Right atrium auricular region (tissue), 2 donors: ENCODE measurements around the gene ETFA. TPM values are rescaled to one million over a fixed set of nuclear protein-coding genes. Genes with fewer than 3 reads are reported as not detected.
A peak's percentile ranks its signal among the peaks of the same experiment; 100 is the strongest.

Experiments
- DNase-seq: peaks from one replicate; pipeline ENCODE4 v3.0.0-alpha.2; 2019; ENCODE audit warnings: low spot score
- H3K27ac ChIP-seq, 2 donors: fragments of 200-600 bp; sonication (generic); 1 replicate in 1 of 2; 2 replicates in 1 of 2; pipeline ENCODE4 v1.5.1; 2016 to 2019
- H3K27me3 ChIP-seq, 2 donors: fragments of 200-600 bp; sonication (generic); one replicate each; pipeline versions ENCODE4 v1.5.1 to v1.6.0; 2017 to 2019
- H3K36me3 ChIP-seq: fragments of 200-600 bp; sonication (generic); one replicate; pipeline ENCODE4 v1.5.1; 2016
- H3K4me1 ChIP-seq, 2 donors: fragments of 200-600 bp; sonication (generic); one replicate each; pipeline versions ENCODE4 v1.5.1 to v1.6.0; 2017 to 2019
- H3K4me3 ChIP-seq, 2 donors: fragments of 200-600 bp; sonication (generic); 1 replicate in 1 of 2; 2 replicates in 1 of 2; pipeline ENCODE4 v1.5.1; 2017 to 2019; ENCODE audit warnings: mild to moderate bottlenecking in 1 of 2, moderate library complexity in 1 of 2
- H3K9me3 ChIP-seq, 2 donors: fragments of 200-600 bp; sonication (generic); one replicate each; pipeline ENCODE4 v1.5.1; 2019
- total RNA-seq, 2 donors: library from RNA; depleted of rRNA; stranded (reverse); fragments of >200 nt; gene quantifications; one replicate each; pipeline ENCODE4 v1.1.0, GENCODE V29; 2016
- TF ChIP-seq, protein P1 (sequence below), 2 donors: fragments of 200-600 bp; sonication (generic); IDR thresholded peaks; one replicate each; pipeline ENCODE4 v1.5.1; 2019; ENCODE audit warnings: antibody characterized with exemption in 2 of 2

ETFA gene
- total RNA-seq, 2 donors from 2014 or later: 109 to 186 TPM

DNA sequence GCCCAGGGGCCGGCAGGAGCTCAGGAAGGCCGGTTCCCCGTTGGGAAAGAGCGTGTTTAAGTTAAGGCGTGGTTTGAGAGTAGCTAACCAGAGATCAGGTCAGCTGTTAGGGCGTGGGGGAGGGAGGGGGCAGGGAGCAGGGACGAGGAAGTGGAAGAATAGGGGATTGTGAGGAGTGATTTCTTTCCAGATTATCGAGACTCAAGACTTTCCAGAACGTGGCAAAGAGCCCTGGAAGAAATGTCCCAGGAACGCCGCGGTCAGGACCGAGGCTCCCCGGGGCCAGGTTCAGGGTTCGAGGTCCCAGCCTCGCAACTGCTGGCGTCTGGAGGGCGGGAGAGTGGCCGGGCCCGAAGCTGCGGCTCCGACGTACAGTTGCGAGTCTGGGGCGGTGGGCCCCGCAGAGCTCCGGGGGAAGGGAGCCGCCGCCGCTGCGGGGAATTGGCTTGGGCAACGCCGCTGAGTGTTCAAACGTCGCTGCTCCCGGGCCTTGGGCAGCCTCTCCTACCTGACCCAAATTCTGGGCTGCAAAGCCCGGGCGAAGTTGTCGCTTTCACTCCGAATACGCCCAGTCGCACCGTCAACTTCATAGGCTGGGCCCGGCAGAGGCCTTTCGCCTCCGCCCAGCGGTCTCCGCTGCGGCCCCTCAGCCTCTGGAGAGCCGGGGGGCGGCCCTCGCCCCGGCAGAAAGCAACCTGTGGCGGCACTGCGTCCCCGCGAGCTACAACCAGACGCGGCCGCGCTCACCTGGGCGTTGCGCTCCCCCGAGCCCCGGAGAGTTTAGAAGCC lies 34.8 kb upstream of the ETFA start:
- TF ChIP-seq, protein P1, sequence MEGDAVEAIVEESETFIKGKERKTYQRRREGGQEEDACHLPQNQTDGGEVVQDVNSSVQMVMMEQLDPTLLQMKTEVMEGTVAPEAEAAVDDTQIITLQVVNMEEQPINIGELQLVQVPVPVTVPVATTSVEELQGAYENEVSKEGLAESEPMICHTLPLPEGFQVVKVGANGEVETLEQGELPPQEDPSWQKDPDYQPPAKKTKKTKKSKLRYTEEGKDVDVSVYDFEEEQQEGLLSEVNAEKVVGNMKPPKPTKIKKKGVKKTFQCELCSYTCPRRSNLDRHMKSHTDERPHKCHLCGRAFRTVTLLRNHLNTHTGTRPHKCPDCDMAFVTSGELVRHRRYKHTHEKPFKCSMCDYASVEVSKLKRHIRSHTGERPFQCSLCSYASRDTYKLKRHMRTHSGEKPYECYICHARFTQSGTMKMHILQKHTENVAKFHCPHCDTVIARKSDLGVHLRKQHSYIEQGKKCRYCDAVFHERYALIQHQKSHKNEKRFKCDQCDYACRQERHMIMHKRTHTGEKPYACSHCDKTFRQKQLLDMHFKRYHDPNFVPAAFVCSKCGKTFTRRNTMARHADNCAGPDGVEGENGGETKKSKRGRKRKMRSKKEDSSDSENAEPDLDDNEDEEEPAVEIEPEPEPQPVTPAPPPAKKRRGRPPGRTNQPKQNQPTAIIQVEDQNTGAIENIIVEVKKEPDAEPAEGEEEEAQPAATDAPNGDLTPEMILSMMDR (IDR thresholded peaks at IDR 0.05): no peak
- Histone ChIP-seq H3K27ac (no peak overlapping the region), H3K27me3 (peaks cover 45 to 62% of the 10 kb centered on the region in 2 donors)

DNA sequence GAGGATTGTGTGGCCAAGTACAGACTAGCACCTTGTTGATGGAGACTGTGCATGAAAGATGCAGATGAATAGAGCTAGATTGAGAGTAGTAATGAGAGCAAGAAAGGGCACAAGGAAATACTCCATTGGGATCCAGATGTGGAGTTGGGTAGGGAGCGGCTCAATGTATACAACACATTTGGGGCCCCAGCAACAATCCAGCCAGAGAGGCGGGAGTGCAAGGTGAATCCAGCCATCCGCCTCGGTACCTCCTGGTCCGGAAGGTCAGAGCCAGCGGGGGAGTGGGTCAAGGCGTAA lies 34.3 kb upstream of the ETFA start:
- Histone ChIP-seq H3K27me3 (peaks cover 51 to 68% of the 10 kb centered on the region in 2 donors), H3K4me3 (no peak overlapping the region), H3K9me3 (no peaks in the 10 kb centered on the region), H3K4me1 (peaks cover 0 to 47% of the 10 kb centered on the region in 2 donors), H3K36me3 (no peaks in the 10 kb centered on the region), H3K27ac (no peak overlapping the region)
- no peak for DNase-seq
- TF ChIP-seq, protein P1 (IDR thresholded peaks at IDR 0.05): no peak

More for the DNA sequence above, 34.8 kb upstream of the ETFA start:
- H3K9me3 ChIP-seq: no peaks in the 10 kb centered on the region
- no peak for DNase-seq
- no peaks in the 10 kb centered on the region for H3K36me3 ChIP-seq
- peaks cover 0 to 42% of the 10 kb centered on the region in 2 donors for H3K4me1 ChIP-seq
- peak overlapping the region in 1 of 2 donors; percentile 43 for H3K4me3 ChIP-seq

DNA sequence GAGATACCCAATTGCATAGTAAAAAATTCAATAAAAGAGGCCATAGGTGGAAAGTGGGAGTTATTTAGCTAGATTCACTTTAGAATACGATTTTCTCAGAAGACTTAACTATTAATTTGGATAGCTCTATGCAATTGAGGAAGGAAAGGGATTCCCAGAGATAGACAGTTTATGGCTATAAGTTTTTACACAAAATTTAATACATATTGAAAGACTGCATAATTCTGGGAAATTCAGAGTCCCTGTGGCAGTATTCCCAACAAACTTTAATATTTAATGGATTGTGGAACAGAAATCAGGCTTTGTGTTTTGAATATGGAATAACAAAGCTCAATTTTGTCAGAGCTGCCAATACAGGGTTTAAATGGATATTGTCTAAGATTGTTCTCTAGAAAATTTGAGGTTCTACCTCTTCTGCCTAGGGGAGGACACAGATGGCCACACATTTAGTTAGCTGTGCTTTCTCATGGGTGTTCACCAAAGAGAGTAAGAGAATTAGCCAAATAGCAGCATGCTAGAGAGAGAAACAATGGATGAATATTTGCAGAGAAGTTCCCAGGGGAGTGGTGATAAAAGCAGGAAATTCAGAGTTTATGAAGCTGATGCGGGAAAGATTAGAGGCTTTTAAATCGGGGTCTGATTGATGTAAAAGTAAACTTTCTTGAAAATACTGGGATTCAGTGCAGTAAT lies 33.8 kb upstream of the ETFA start:
- Histone ChIP-seq H3K4me1 (peaks cover 0 to 52% of the 10 kb centered on the region in 2 donors), H3K27ac (no peak overlapping the region), H3K4me3 (no peak overlapping the region), H3K27me3 (peaks cover 56 to 72% of the 10 kb centered on the region in 2 donors), H3K9me3 (no peaks in the 10 kb centered on the region), H3K36me3 (no peaks in the 10 kb centered on the region)
- DNase-seq: no peak
- TF ChIP-seq, protein P1 (IDR thresholded peaks at IDR 0.05): no peak

DNA sequence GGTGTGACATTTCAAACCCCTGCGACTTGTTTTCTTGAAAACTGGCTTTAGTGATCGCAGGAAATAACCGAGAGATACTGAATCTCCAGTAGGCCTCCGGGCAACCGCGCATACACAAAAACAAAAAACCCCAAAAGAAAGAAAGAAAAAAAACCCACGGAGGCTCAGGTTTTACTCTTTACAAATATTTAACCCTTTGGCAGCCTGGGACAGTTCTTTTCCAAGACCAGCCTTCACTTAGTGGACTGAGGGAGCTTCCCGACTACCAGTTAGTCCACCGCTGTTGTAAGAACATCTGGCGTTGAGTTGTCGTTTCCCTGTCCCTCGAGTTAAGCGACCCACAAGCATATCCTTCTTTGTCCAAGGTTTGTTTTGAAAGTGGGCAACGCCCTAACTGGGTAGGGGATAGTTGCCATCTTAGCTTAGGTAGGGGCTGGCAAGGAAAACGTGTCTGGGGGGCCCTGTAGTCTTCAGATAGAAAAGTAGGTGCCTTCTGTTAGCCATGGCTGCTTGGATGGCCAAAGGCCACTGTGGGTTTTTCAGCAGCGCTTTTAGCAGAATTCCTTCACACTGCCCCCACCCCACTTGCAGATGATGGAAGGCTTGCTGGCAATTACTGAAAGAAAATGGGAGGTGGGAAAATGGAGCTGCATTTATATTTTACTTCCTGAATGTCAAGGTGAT lies 32.2 kb upstream of the ETFA start:
- H3K27me3 ChIP-seq: peaks cover 66 to 88% of the 10 kb centered on the region in 2 donors
- H3K4me3 ChIP-seq: no peak overlapping the region
- no peak overlapping the region for H3K27ac ChIP-seq
- no peaks in the 10 kb centered on the region for H3K36me3 ChIP-seq
- H3K9me3 ChIP-seq: no peaks in the 10 kb centered on the region
- peaks cover 0 to 59% of the 10 kb centered on the region in 2 donors for H3K4me1 ChIP-seq
- TF ChIP-seq, protein P1 (IDR thresholded peaks at IDR 0.05): no peak
- DNase-seq: no peak

DNA sequence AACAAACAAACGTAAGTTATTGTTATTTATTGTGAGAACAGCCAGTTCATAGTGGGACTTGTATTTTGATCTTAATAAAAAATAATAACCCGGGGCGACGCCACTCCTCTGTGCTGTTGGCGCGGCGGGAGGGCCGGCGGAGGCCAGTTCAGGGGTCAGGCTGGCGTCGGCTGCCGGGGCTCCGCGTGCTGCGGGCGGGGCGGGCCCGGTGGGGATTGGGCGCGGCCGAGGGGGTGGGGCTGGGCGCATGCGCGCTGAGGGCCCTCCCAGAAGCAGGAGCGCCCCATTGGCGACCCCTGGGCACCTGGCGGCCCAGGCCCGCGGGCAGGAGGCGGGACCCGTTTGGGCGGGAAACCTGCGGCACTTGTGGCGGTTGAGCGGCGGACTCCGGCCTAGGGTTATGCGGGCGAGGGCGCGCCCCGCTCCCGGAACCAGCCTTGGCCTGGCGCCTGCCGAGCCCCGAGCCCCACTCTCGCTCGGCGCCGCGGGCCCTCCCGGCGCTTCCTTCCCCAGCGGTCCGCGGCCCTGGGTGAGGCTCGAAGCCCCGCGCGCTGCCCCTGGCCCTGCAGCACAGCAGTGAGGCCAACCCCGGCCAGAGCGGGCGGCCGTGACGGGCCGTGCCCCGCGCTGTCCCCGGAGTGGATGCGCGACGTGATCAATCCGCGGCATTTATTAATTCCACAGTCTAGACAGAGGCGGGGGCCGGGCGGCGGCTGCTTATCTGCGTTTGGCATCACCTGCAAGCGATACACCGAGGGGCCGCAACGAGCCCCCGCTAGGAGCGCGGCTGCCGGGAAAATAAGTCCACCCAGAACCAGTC lies 31.3 kb upstream of the ETFA start:
- H3K36me3 ChIP-seq: no peaks in the 10 kb centered on the region
- H3K9me3 ChIP-seq: no peaks in the 10 kb centered on the region
- H3K27ac ChIP-seq: no peak overlapping the region
- H3K4me3 ChIP-seq: no peak overlapping the region
- peaks cover 0 to 68% of the 10 kb centered on the region in 2 donors for H3K4me1 ChIP-seq
- no peak for DNase-seq
- peaks cover 67 to 97% of the 10 kb centered on the region in 2 donors for H3K27me3 ChIP-seq
- TF ChIP-seq, protein P1 (IDR thresholded peaks at IDR 0.05): no peak
